Measurements from ENCODE around the gene ANKRD60.

The ANKRD60 gene

GRCh38 chr20:58222446-58222845, 6.0 kb downstream of the ANKRD60 start:
- DNase-seq, result no peak

- no peak for DNase-seq
These were observed 9.1 kb downstream of the ANKRD60 start for GRCh38 chr20:58219342-58219700.

- DNase-seq, result no peak
These were observed 9.7 kb downstream of the ANKRD60 start for GRCh38 chr20:58218665-58219341.

DNA sequence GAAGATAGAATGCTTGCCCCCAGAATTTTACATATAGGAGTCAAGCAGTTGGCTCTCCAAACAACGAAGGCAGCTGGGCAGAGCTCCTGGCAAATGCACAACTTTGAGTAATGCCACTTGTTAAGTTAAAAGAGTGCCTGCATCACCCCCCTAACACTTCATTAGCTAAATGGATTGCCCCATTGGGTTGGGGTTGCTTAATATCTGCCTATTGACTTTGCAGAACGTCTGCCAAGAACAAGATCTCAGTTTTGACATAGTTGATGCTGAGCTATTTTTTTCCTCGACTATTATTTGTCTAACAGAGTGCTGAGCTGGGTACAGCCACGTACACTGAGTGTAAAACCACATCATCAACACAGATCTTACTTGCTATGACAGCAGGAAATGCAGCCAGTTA, 12.1 kb downstream of the ANKRD60 start:
- DNase-seq, result no peak

GRCh38 chr20:58215116-58215515, 13.3 kb downstream of the ANKRD60 start:
- no peak for DNase-seq

DNA sequence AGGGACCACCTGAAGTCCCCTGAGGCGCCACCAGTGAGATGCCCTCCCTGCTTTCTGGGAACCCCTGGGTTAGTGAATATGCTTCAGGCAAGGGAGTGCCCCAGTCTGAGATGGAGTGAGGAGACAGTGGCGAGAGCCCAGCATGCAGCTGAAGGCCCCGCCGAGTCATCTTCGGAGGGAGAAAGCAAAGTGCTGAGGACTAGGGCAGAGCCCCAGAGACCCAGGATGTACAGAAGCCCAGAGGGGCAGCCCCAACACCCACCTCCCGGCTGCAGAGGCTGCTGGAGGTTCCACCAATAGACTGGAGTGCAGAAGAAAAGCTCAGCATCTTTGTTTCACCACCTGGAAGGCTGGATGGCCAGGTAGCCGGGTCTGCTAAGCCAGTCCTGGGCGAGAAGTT, 14.1 kb downstream of the ANKRD60 start:
- DNase-seq, result no peak

GRCh38 chr20:58213716-58214115, 14.7 kb downstream of the ANKRD60 start:
- DNase-seq, result no peak

DNA sequence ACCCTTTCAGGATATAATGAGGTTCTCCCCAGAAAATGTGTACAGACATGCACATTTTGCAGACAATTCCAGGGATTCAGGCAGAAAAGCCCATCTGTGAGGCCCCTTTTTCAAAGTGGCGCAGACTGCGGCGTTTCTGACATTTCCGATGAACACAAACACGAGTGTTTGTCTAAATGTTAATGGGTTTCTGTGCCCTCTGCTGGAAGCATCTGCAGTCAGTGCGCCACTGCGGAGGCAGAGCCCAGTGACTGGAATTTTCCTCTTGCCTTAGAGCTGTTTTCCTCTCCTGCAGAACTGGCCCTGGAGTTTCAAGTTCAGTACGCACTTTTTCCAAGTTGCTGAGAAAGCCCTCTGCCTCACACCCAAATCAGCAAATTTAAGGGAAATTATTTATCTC, 15.3 kb downstream of the ANKRD60 start:
- no peak for DNase-seq

- DNase-seq, result no peak
These were observed 15.8 kb downstream of the ANKRD60 start for GRCh38 chr20:58212636-58213035.

DNA sequence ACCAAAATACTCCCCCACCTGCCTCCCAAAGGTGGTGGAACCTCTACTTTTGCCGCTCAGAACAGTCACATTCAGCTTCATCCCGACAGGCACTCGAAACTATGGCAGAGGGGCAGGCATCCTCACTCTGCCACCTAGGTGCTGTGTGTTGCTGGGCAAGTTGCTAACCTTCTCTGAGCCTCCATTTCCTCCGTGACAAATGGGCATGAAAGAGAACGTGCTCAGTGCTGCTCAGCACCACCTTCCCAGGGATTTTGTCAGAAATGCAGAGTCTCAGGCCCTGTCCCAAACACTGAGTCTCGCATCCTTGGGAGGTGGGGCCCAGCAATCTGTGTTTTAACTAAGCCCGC, 18.1 kb downstream of the ANKRD60 start:
- DNase-seq, result no peak

- peak; percentile 93 for DNase-seq
These were observed 18.6 kb downstream of the ANKRD60 start for GRCh38 chr20:58209652-58210397.

DNA sequence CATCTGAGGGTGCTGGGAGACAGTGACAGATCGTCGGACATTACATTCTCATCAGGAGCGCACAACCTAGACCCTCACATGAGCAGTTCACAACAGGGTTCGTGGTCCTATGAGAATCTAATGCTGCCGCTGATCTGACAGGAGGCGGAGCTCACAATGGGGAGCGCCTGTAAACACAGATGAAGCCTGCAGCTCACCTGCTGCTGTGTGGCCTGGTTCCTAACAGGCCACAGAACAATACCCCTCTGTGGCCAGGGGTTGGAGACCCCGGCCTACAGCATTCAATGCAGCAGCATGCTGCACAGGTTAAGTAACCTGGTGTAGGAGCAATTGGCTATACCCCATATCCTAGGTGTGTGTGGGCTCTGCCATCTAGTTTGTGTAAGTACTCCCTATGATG, 19.5 kb downstream of the ANKRD60 start:
- no peak for DNase-seq

- no peak for DNase-seq
These were observed 22.6 kb downstream of the ANKRD60 start for GRCh38 chr20:58205850-58206249.

DNA sequence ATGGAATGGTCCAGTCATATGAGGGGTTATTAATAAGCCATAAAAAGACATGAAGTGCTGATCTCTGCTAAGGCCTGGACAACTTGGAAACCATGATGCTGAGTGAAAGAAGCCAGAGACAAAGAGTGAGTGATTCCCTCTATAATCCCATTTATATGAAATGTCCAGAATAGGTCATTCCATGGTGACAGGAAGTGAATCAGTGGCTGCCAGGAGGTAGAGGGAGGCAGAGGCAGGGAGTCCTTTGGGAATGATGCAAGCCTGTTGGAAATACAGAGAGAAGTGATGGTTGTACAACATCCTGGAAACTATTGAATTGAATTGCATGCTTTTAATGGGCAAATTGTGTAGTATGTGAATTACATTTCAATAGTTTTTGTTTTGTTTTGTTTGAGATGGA, 26.4 kb downstream of the ANKRD60 start:
- DNase-seq, result no peak

GRCh38 chr20:58201616-58202015, 26.8 kb downstream of the ANKRD60 start:
- no peak for DNase-seq

- DNase-seq, result no peak
These were observed 29.0 kb downstream of the ANKRD60 start for GRCh38 chr20:58199469-58199868.

GRCh38 chr20:58198901-58199355, 29.5 kb downstream of the ANKRD60 start:
- no peak for DNase-seq

- DNase-seq, result no peak
These were observed 30.1 kb downstream of the ANKRD60 start for GRCh38 chr20:58198384-58198783.

DNA sequence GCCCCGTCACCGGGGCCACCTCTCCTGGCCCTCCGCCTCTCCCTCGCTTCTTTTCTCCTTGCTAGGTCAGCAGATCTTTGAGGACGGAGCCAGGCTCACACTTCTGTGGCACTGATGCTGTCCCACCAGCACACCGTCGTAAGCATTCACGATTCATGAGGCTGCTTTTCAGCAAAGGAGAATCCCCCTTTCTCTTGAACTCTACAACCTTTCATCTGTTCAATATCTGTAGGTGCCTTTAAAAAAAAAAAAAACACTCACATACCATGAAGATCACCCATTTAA, 31.3 kb downstream of the ANKRD60 start:
- no peak for DNase-seq

DNA sequence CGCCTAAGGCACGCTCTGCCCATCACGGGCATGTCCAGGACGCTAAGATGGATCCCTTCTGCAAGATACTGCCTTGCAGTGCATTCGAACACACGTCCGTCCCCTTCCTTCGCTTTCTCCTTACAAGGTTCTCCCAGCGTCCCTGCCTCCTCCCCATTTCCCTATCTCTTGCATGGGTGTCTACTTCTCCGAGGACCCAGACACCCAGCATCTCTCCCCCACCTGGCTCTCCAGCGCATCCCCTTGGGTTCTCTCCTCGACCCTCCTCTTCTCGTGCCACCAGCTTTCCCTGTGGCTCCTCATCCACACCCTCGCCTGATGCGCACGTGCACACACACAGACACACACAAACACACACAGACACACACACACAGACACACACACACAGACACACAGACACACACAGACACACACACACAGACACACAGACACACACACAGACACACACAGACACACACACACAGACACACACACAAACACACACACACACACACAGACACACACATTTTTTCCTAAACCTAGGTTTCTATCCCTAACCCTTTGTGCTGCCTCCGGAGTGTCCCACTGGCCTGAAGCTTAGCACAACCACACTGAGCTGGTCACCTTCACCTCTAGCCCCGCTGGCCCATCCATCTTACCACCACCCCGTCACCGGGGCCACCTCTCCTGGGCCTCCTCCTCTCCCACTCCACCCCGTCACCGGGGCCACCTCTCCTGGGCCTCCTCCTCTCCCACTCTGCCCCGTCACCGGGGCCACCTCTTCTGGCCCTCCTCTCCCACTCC, 31.9 kb downstream of the ANKRD60 start:
- DNase-seq, result no peak

DNA sequence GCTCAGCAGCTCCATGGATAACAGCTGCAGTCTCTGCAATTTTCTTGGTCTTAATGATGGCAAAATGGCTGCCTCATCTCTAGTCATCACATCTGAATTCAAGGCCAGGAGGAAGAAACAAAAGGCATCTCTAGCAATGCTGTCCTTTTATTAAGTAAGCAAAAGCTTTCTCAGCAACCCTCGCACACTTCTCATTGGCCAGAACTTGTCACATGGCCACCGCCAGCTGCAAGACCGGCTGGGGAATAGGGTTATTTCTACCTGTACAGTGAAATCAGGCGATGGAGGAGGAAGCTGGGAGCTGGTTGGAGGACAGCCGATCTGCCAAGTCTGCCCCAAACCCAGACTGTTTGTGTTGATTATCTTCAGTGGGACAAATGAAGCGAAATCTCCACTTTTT, 33.4 kb downstream of the ANKRD60 start:
- no peak for DNase-seq

DNA sequence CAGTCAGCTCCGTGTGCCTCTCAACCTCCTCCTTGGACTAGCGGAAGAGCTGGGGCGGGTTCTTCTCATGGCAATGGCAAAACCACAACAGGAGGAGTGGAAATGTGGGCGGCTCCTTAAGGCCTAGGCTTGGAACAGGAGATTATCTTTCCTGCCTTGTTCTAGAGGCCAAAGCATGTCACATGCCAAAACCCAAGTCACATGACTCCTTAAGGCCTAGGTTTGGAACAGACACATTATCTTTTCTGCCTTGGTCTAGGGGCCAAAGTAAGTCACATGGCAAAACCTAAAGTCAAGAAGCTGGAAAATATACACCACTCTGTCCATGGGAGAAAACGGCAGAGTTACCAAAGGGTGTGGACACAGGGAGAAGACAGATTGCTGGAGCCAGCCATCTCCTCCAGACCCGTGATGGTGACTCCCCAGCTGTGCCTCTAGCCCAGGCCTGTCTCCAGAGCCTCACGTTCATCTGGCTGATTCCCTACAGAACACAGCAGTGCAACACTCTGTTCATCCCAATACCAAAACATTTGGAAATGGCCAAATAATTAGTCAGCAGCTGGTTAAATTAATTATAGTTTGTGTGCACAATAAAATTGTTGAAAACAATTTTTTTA, 34.2 kb downstream of the ANKRD60 start:
- DNase-seq, result no peak

GRCh38 chr20:58192567-58192966, 35.9 kb downstream of the ANKRD60 start:
- DNase-seq, result peak; percentile 53

DNA sequence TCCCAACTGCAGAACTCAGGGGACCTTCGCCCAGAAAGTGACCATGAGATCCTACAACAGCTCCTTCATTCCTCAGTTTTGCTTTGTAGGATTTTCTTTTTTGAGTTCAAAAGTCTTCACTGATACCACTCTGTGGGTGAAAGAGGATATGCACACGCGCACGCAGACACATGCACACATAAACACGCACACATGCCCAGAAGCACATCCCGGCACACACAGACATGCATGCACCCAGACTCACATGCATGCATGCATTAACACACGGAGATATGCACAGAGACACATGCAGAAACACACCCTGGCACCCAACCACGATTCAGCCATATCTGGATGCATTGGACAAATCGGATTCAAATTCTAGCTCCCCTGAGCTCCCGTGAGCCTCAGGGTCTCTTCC, 36.4 kb downstream of the ANKRD60 start:
- DNase-seq, result no peak
